H1 (cell line): ENCODE measurements around the gene CORO2B. TPM values are rescaled to one million over a fixed set of nuclear protein-coding genes. Genes with fewer than 3 reads are reported as not detected.

Source experiments
- CTCF ChIA-PET: fragments of 300-600 bp; sonication (Branson Sonifier 250); formaldehyde crosslinking; loops from one replicate; lab custom pipeline; 2021; ENCODE audit not compliant: partially characterized antibody; lab: Charles Lee
- POLR2A ChIA-PET: fragments of 300-600 bp; sonication (Branson Sonifier 250); formaldehyde crosslinking; loops from one replicate; lab custom pipeline; 2021; ENCODE audit warnings: inconsistent platforms; ENCODE audit not compliant: partially characterized antibody; lab: Charles Lee
- DNase-seq, 2 experiments: peaks; one replicate each; pipeline versions ENCODE4 v3.0.0 to v3.0.0-alpha.2; 2010 to 2022; ENCODE audit warnings: low spot score in 2 of 2, low read depth in 1 of 2, mixed read lengths in 1 of 2
- FAIRE-seq: peaks from 2 replicates; lab custom pipeline; 2011; peaks lifted over from hg19 to GRCh38; lab: Jason Lieb, UNC
- H2AFZ ChIP-seq: 2 replicates; pipeline ENCODE4 v1.8.1; 2012; ENCODE audit warnings: low read length, inconsistent platforms
- H2AK5ac ChIP-seq: 2 replicates; pipeline ENCODE4 v1.6.1; 2013; ENCODE audit warnings: low read depth, low read length
- H2BK120ac ChIP-seq: replicated peaks from 2 replicates; pipeline ENCODE3; 2013; ENCODE audit warnings: low read depth, low read length, inconsistent platforms
- H2BK12ac ChIP-seq: 2 replicates; pipeline ENCODE4 v1.6.1; 2013; ENCODE audit warnings: low read depth, low read length
- H2BK15ac ChIP-seq: 2 replicates; pipeline ENCODE4 v1.6.1; 2013; ENCODE audit warnings: low read length
- H2BK20ac ChIP-seq: 2 replicates; pipeline ENCODE4 v1.6.1; 2013; ENCODE audit warnings: low read length
- H2BK5ac ChIP-seq: 2 replicates; pipeline ENCODE4 v1.6.1; 2013; ENCODE audit warnings: low read depth, low read length
- H3K14ac ChIP-seq: 2 replicates; pipeline ENCODE4 v1.6.1; 2013; ENCODE audit warnings: inconsistent platforms; ENCODE audit not compliant: insufficient read length
- H3K18ac ChIP-seq: 2 replicates; pipeline ENCODE4 v1.6.1; 2013; ENCODE audit warnings: low read length; ENCODE audit errors: extremely low read depth
- H3K23ac ChIP-seq: 2 replicates; pipeline ENCODE4 v1.6.1; 2013; ENCODE audit warnings: inconsistent platforms; ENCODE audit not compliant: insufficient read length
- H3K23me2 ChIP-seq: 2 replicates; pipeline ENCODE4 v1.6.1; 2013; ENCODE audit warnings: low read depth, low read length
- H3K27ac ChIP-seq: 2 replicates; pipeline ENCODE4 v1.6.1; 2011; ENCODE audit warnings: low read depth, low read length, inconsistent platforms
- H3K27me3 ChIP-seq, 4 experiments: replicated peaks in 1 of 4; 1 replicate in 1 of 4; 2 replicates in 3 of 4; pipeline versions ENCODE4 v1.6.1 to v1.8.1; 2011 to 2013; ENCODE audit warnings: low read length in 3 of 4, mild to moderate bottlenecking in 3 of 4, inconsistent platforms in 2 of 4, mixed read lengths in 2 of 4, moderate library complexity in 1 of 4; ENCODE audit not compliant: control insufficient read depth in 3 of 4, insufficient read depth in 3 of 4; ENCODE audit errors: extremely low read depth in 1 of 4
- H3K36me3 ChIP-seq, 4 experiments: 2 replicates each; pipeline versions ENCODE4 v1.6.1 to v1.8.1; 2011 to 2013; ENCODE audit warnings: mild to moderate bottlenecking in 4 of 4, low read length in 3 of 4, moderate library complexity in 2 of 4, control low read depth in 1 of 4, inconsistent platforms in 1 of 4; ENCODE audit not compliant: insufficient read depth in 4 of 4, control insufficient read depth in 2 of 4
- H3K4ac ChIP-seq: replicated peaks from 2 replicates; pipeline ENCODE3; 2013; ENCODE audit warnings: low read length, low read depth, mixed read lengths, inconsistent platforms; ENCODE audit not compliant: insufficient read length
- H3K4me1 ChIP-seq, 4 experiments: replicated peaks in 1 of 4; 1 replicate in 1 of 4; 2 replicates in 3 of 4; pipeline versions ENCODE4 v1.6.1 to v1.8.1; 2011 to 2013; ENCODE audit warnings: low read length in 3 of 4, inconsistent platforms in 2 of 4, mixed read lengths in 1 of 4; ENCODE audit not compliant: insufficient read depth in 4 of 4, control insufficient read depth in 3 of 4
- H3K4me2 ChIP-seq, 2 experiments: 2 replicates each; pipeline versions ENCODE4 v1.6.1 to v1.8.1; 2011 to 2013; ENCODE audit warnings: low read depth in 2 of 2, low read length in 2 of 2, control low read depth in 1 of 2, inconsistent platforms in 1 of 2, mild to moderate bottlenecking in 1 of 2; ENCODE audit not compliant: insufficient read depth in 1 of 2
- H3K4me3 ChIP-seq, 4 experiments: fragments of 200-600, 300-600 bp in 1 of 4; sonication (generic), shearing (Covaris generic), sonication (Bioruptor Twin) in 1 of 4; 2 replicates each; pipeline versions ENCODE4 v1.5.1 to v1.8.1; 2011 to 2016; ENCODE audit warnings: low read length in 4 of 4, low read depth in 3 of 4, control low read depth in 2 of 4, inconsistent platforms in 2 of 4, mild to moderate bottlenecking in 2 of 4, mixed read lengths in 1 of 4, moderate library complexity in 1 of 4; ENCODE audit not compliant: insufficient read depth in 2 of 4; ENCODE audit errors: extremely low read depth in 1 of 4
- H3K56ac ChIP-seq: replicated peaks from 2 replicates; pipeline ENCODE3; 2013; ENCODE audit warnings: low read depth, mild to moderate bottlenecking, mixed read lengths, low read length, inconsistent platforms; ENCODE audit not compliant: insufficient read length
- H3K79me1 ChIP-seq: 2 replicates; pipeline ENCODE4 v1.6.1; 2013; ENCODE audit warnings: low read depth, low read length, control low read depth
- H3K79me2 ChIP-seq, 2 experiments: 2 replicates each; pipeline versions ENCODE4 v1.6.1 to v1.8.1; 2012 to 2013; ENCODE audit warnings: low read length in 2 of 2, mild to moderate bottlenecking in 2 of 2, inconsistent platforms in 1 of 2; ENCODE audit not compliant: insufficient read depth in 2 of 2, control insufficient read depth in 1 of 2
- H3K9ac ChIP-seq, 4 experiments: replicated peaks in 1 of 4; 1 replicate in 1 of 4; 2 replicates in 3 of 4; pipeline versions ENCODE4 v1.6.1 to v1.8.1; 2011 to 2013; ENCODE audit warnings: low read depth in 3 of 4, low read length in 3 of 4, control low read depth in 2 of 4, mild to moderate bottlenecking in 2 of 4, moderate library complexity in 2 of 4, inconsistent platforms in 1 of 4; ENCODE audit errors: extremely low read depth in 1 of 4
- H3K9me3 ChIP-seq, 2 experiments: 2 replicates each; pipeline versions ENCODE4 v1.6.1 to v1.8.1; 2012 to 2013; ENCODE audit warnings: mild to moderate bottlenecking in 2 of 2, moderate library complexity in 2 of 2, control low read depth in 1 of 2, inconsistent platforms in 1 of 2, low read depth in 1 of 2, low read length in 1 of 2, mixed read lengths in 1 of 2; ENCODE audit not compliant: insufficient read depth in 2 of 2
- H4K20me1 ChIP-seq, 2 experiments: replicated peaks in 1 of 2; 2 replicates each; pipeline versions ENCODE3 to v1.8.1; 2011 to 2013; ENCODE audit warnings: inconsistent platforms in 2 of 2, low read length in 2 of 2, mild to moderate bottlenecking in 1 of 2; ENCODE audit not compliant: insufficient read depth in 2 of 2, control insufficient read depth in 1 of 2
- H4K5ac ChIP-seq: 2 replicates; pipeline ENCODE4 v1.6.1; 2013; ENCODE audit warnings: low read length, low read depth, mixed read lengths, inconsistent platforms; ENCODE audit not compliant: insufficient read length
- H4K8ac ChIP-seq: 2 replicates; pipeline ENCODE4 v1.8.0; 2013; ENCODE audit warnings: mild to moderate bottlenecking, moderate library complexity, low read length, inconsistent platforms; ENCODE audit not compliant: insufficient read depth; ENCODE audit errors: extremely low read depth
- H4K91ac ChIP-seq: replicated peaks from 2 replicates; pipeline ENCODE3; 2013; ENCODE audit warnings: low read length, mixed read lengths, inconsistent platforms; ENCODE audit not compliant: insufficient read length
- EP300 ChIP-seq, 2 experiments: IDR thresholded peaks; 1 replicate in 1 of 2; 2 replicates in 1 of 2; pipeline ENCODE4 v1.6.1; 2011 to 2012; ENCODE audit warnings: low read depth in 2 of 2, low read length in 2 of 2, mild to moderate bottlenecking in 2 of 2, borderline replicate concordance in 1 of 2, inconsistent platforms in 1 of 2, moderate library complexity in 1 of 2
- FOSL1 ChIP-seq: IDR thresholded peaks from 2 replicates; pipeline ENCODE4 v1.6.1; 2011; ENCODE audit warnings: mild to moderate bottlenecking, low read depth, low read length, moderate library complexity; ENCODE audit not compliant: insufficient read depth
- JUN ChIP-seq: IDR thresholded peaks from 2 replicates; pipeline ENCODE4 v1.6.1; 2011; ENCODE audit warnings: low read depth, mild to moderate bottlenecking, improper control_type of control experiment, low read length
- KDM4A ChIP-seq: IDR thresholded peaks from one replicate; pipeline ENCODE4 v1.7.1; 2012; ENCODE audit warnings: low read depth, mild to moderate bottlenecking, moderate library complexity, low read length, inconsistent platforms; ENCODE audit not compliant: severe bottlenecking
- MAFK ChIP-seq: IDR thresholded peaks from 2 replicates; pipeline ENCODE4 v1.6.1; 2012; ENCODE audit warnings: low read depth, mild to moderate bottlenecking, improper control_type of control experiment, low read length
- RFX5 ChIP-seq: IDR thresholded peaks from 2 replicates; pipeline ENCODE4 v1.6.1; 2011; ENCODE audit warnings: low read depth, low read length, improper control_type of control experiment, borderline replicate concordance
- SRF ChIP-seq: IDR thresholded peaks from 2 replicates; pipeline ENCODE4 v1.6.1; 2011; ENCODE audit warnings: mild to moderate bottlenecking, low read depth, low read length, moderate library complexity
- WGBS, 2 experiments: shearing (Covaris generic) in 1 of 2; methylation state at CpG; one replicate each; pipeline versions ENCODE4 v1.1.6 to v1.1.7; 2013 to 2015; ENCODE audit warnings: low lambda C conversion rate in 2 of 2, mixed read lengths in 2 of 2, inconsistent platforms in 1 of 2, low coverage in 1 of 2, missing lambda C conversion rate in 1 of 2; ENCODE audit not compliant: insufficient replicate concordance in 2 of 2, insufficient coverage in 1 of 2, insufficient read length in 1 of 2; ENCODE audit errors: extremely low coverage in 1 of 2, missing lambda C conversion rate in 1 of 2; 5-methylcytosine and 5-hydroxymethylcytosine counted together
- polyA plus RNA-seq, 7 experiments: library from polyadenylated mRNA; depleted of rRNA in 3 of 7; stranded (reverse) in 5 of 7; unstranded in 2 of 7; fragments of >200 nt in 5 of 7; fragments of 200-250 nt in 2 of 7; gene quantifications; 1 replicate in 5 of 7; 2 replicates in 1 of 7; 4 replicates in 1 of 7; pipeline versions ENCODE4 v1.2.1 to v1.2.3, GENCODE V29; 2011 to 2013; ENCODE audit warnings: missing spikeins in 2 of 7, mixed read lengths in 2 of 7
- total RNA-seq: library from RNA; stranded (reverse); fragmentation: NEBNext Ultra II Directional; extraction: Animal tissue kit (Norgen Biotek cat#: 25700); gene quantifications from 2 replicates; pipeline ENCODE4 v1.2.1, GENCODE V29; 2021

CORO2B gene
- total and polyA plus RNA-seq, 2 of the 8 experiments (the other 6 are each of a cell fraction or from before 2014, with no cell fraction given): 3.4 to 6.7 TPM

- POLR2A ChIA-PET: no interaction called here
- no peak overlapping the region for H4K8ac ChIP-seq
- H3K14ac ChIP-seq: no peak overlapping the region
- H2BK15ac ChIP-seq: no peak overlapping the region
- CTCF ChIA-PET: interaction anchor here (1.3 to 3.7 kb wide), 2 partner anchors 11 to 30 kb away, joined by 4 to 16 read pairs; no protein-coding TSS in a partner anchor
- no peak overlapping the region for H3K4me3 ChIP-seq
- no peak overlapping the region for H2AK5ac ChIP-seq
- no peak overlapping the region for H4K91ac ChIP-seq
- DNase-seq: no peak
- H4K20me1 ChIP-seq: no peaks in the 10 kb centered on the region
- no peak overlapping the region for H3K23ac ChIP-seq
- H3K9ac ChIP-seq: no peak overlapping the region
- FAIRE-seq: no peak
- H3K9me3 ChIP-seq: no peaks in the 10 kb centered on the region
- H3K27ac ChIP-seq: 0 out of 2 replicates have a peak overlapping the region, but pooled peaks have one; percentile 12
- no peak overlapping the region for H4K5ac ChIP-seq
- no peak overlapping the region for H2BK120ac ChIP-seq
- H3K23me2 ChIP-seq: 0 out of 2 replicates have a peak, but pooled peaks cover 2% of the 10 kb centered on the region
- no peak overlapping the region for H3K4me2 ChIP-seq
- H3K56ac ChIP-seq: no peak overlapping the region
- no peak overlapping the region for H2AFZ ChIP-seq
- no peak overlapping the region for H2BK5ac ChIP-seq
- H3K18ac ChIP-seq: no peak overlapping the region
- peaks cover 0 to 5% (median 3%) of the 10 kb centered on the region in 4 experiments; a peak in 3 of 7 replicates for H3K4me1 ChIP-seq
- no peak overlapping the region for H2BK12ac ChIP-seq
- no peaks in the 10 kb centered on the region for H3K79me2 ChIP-seq
- no peaks in the 10 kb centered on the region for H3K36me3 ChIP-seq
- WGBS, 2 experiments: 100% methylated on average over 1 of the region's 1 CpG; no CpG with 5 or more reads in 1 of the 2 experiments
- no peaks in the 10 kb centered on the region for H3K27me3 ChIP-seq
- H2BK20ac ChIP-seq: no peak overlapping the region
- H3K79me1 ChIP-seq: no peaks in the 10 kb centered on the region; the same call in 1 of the 2 replicates
- no peak overlapping the region for H3K4ac ChIP-seq
- no peak for TF ChIP-seq MAFK
- TF ChIP-seq SRF: no peak
- TF ChIP-seq EP300 (IDR thresholded peaks at IDR 0.05; ENCODE audit: borderline replicate concordance in 1 of 2, low read depth in 2 of 2, low read length in 2 of 2): no peak
- no peak for TF ChIP-seq RFX5
- TF ChIP-seq FOSL1: no peak
- no peak for TF ChIP-seq JUN
- TF ChIP-seq KDM4A: no peak
Measured at GRCh38 chr15:68621535-68621934, 42.7 kb downstream of the CORO2B start.
